Right lobe of liver (tissue), 6 donors: ENCODE results near the gene LCP2. TPM values are rescaled to one million over a fixed set of nuclear protein-coding genes. Genes with fewer than 3 reads are reported as not detected.
A peak's percentile ranks its signal among the peaks of the same experiment; 100 is the strongest.

ENCODE experiments used
- ATAC-seq, 4 donors: fragments of 200-7000 bp; cut with Tn5 transposase; one replicate each; pipeline ENCODE4 v1.9.1; 2020; ENCODE audit warnings: mild to moderate bottlenecking in 4 of 4, moderate library complexity in 4 of 4
- DNase-seq, 3 donors: peaks; one replicate each; pipeline ENCODE4 v3.0.0-alpha.2; 2020
- H3K27ac ChIP-seq, 3 donors: fragments of 200-600 bp; one replicate each; pipeline ENCODE4 v1.8.0; 2022
- H3K27me3 ChIP-seq, 2 donors: fragments of 200-600 bp; one replicate each; pipeline ENCODE4 v1.8.0; 2022
- H3K36me3 ChIP-seq, 4 donors: fragments of 200-600 bp; sonication (generic) in 1 of 4; one replicate each; pipeline versions ENCODE4 v1.5.1 to v1.8.0; 2017 to 2022; ENCODE audit warnings: control low read depth in 1 of 4
- H3K4me1 ChIP-seq, 4 donors: fragments of 200-600 bp; sonication (generic) in 1 of 4; one replicate each; pipeline versions ENCODE4 v1.5.1 to v1.8.0; 2017 to 2022; ENCODE audit warnings: control low read depth in 1 of 4
- H3K4me3 ChIP-seq, 3 donors: fragments of 200-600 bp; one replicate each; pipeline ENCODE4 v1.8.0; 2022
- H3K9me3 ChIP-seq, 4 donors: fragments of 200-600 bp; sonication (generic) in 1 of 4; one replicate each; pipeline versions ENCODE4 v1.5.1 to v1.8.0; 2017 to 2022; ENCODE audit warnings: control low read depth in 1 of 4
- CTCF ChIP-seq, 4 donors: fragments of 200-600 bp in 3 of 4; fragments of 450-650 bp in 1 of 4; IDR thresholded peaks; one replicate each; pipeline versions ENCODE4 v1.5.1 to v1.8.0; 2016 to 2022; ENCODE audit warnings: antibody characterized with exemption in 4 of 4, mild to moderate bottlenecking in 2 of 4
- POLR2A ChIP-seq: fragments of 450-650 bp; IDR thresholded peaks from one replicate; pipeline ENCODE4 v1.6.1; 2017; ENCODE audit warnings: antibody characterized with exemption, mild to moderate bottlenecking
- WGBS: methylation state at CpG from one replicate; pipeline ENCODE4 v1.1.6; 2018; ENCODE audit warnings: low coverage, low lambda C conversion rate; ENCODE audit not compliant: insufficient coverage; ENCODE audit errors: missing lambda C conversion rate; 5-methylcytosine and 5-hydroxymethylcytosine counted together
- intact Hi-C, 2 donors: fragments of 100-400 bp; cut with DNase I; formaldehyde crosslinking; loops; one replicate each; pipeline versions ENCODE4 v1.11.2 to v1.14.1; 2022
- total RNA-seq, 6 experiments: library from RNA; depleted of rRNA in 2 of 6; stranded (reverse); fragments of >200 nt in 2 of 6; fragmentation: NEBNext Ultra II Directional in 3 of 6; extraction: Animal tissue kit (Norgen Biotek cat#: 25700) in 3 of 6; gene quantifications; one replicate each; pipeline versions ENCODE4 v1.1.0 to v1.2.4, GENCODE V29; 2016 to 2023
- donor health status: DM: no; HTN: yes; CAD: no.
- donor health status: DM: no; HTN: no; CAD: no.
- donor health status: DM: no; HTN: no; CAD: no.
- donor health status: DM: no; HTN: yes; CAD: no.
- donor health status: DM: no; HTN: yes; CAD: no.

The LCP2 gene
- total RNA-seq, 6 experiments from 2014 or later, result 4.4 to 20.5 (median 10.1) TPM

- intact Hi-C loops, result no loop called here
- Histone ChIP-seq H3K9me3 (no peaks in the 10 kb centered on the region), H3K4me1 (no peaks in the 10 kb centered on the region), H3K27me3 (no peaks in the 10 kb centered on the region), H3K36me3 (no peaks in the 10 kb centered on the region), H3K4me3 (no peak overlapping the region), H3K27ac (peak overlapping the region in 1 of 3 donors; percentile 22)
- TF ChIP-seq POLR2A, result no peak
- TF ChIP-seq CTCF (IDR thresholded peaks at IDR 0.05), result no peak
- ATAC-seq (peak; percentile 66 to 80 (median 72)), DNase-seq (peak in 1 of 3 donors; percentile 50)
- 47% methylated on average over 12 of the region's 15 CpGs for WGBS
Observed at GRCh38 chr5:170307575-170308465, 10.2 kb upstream of the LCP2 start.

- intact Hi-C loops, result no loop called here
- 33% methylated on average over 5 of the region's 5 CpGs for WGBS
- ATAC-seq, result no peak
Observed at GRCh38 chr5:170306381-170306831, 8.8 kb upstream of the LCP2 start.

GRCh38 chr5:170305646-170306025 lies 8.1 kb upstream of the LCP2 start:
- Histone ChIP-seq H3K27ac (no peak overlapping the region), H3K4me1 (no peaks in the 10 kb centered on the region), H3K36me3 (no peaks in the 10 kb centered on the region), H3K4me3 (no peak overlapping the region), H3K9me3 (no peaks in the 10 kb centered on the region), H3K27me3 (no peaks in the 10 kb centered on the region)
- intact Hi-C loops, result no loop called here
- no peak for ATAC-seq
- no peak for DNase-seq
- no peak for TF ChIP-seq POLR2A
- no peak for TF ChIP-seq CTCF (IDR thresholded peaks at IDR 0.05)
- WGBS, result 53% methylated on average over 2 of the region's 3 CpGs

More at GRCh38 chr5:170306381-170306831, 8.8 kb upstream of the LCP2 start:
- Histone ChIP-seq H3K9me3 (no peaks in the 10 kb centered on the region), H3K36me3 (no peaks in the 10 kb centered on the region), H3K4me3 (no peak overlapping the region), H3K4me1 (no peaks in the 10 kb centered on the region), H3K27me3 (no peaks in the 10 kb centered on the region), H3K27ac (no peak overlapping the region)
- DNase-seq, result no peak
- TF ChIP-seq CTCF (IDR thresholded peaks at IDR 0.05), result no peak
- TF ChIP-seq POLR2A, result no peak

- intact Hi-C loops, result no loop called here
- ATAC-seq (no peak), DNase-seq (no peak)
- Histone ChIP-seq H3K27ac (no peak overlapping the region), H3K9me3 (no peaks in the 10 kb centered on the region), H3K36me3 (no peaks in the 10 kb centered on the region), H3K4me3 (no peak overlapping the region), H3K27me3 (no peaks in the 10 kb centered on the region), H3K4me1 (no peaks in the 10 kb centered on the region)
- whole genome bisulfite sequencing, result 80% methylated on average over 12 of the region's 13 CpGs
- TF ChIP-seq CTCF (IDR thresholded peaks at IDR 0.05) (no peak), POLR2A (no peak)
Observed at GRCh38 chr5:170305016-170305645, 7.6 kb upstream of the LCP2 start.
